Measurements from ENCODE around the gene SUPT7L.

SUPT7L gene

GRCh38 chr2:27705851-27706622, 42.6 kb upstream of the SUPT7L start (continued):
- TF ChIP-seq ZNF518A (tag by site-specific recombination; conservative IDR thresholded peaks at IDR 0.05; ENCODE audit: low read depth) (0 out of 2 replicates have a peak, but pooled peaks have one; percentile 6), REST (tag by site-specific recombination; IDR thresholded peaks at IDR 0.05) (peak; percentile 84), SP7 (tag by site-specific recombination; IDR thresholded peaks at IDR 0.05) (peak; percentile 87), ZNF530 (tag by site-specific recombination; IDR thresholded peaks at IDR 0.05; ENCODE audit: low read depth) (no peak), HOXD13 (CRISPR knock-in tag; IDR thresholded peaks at IDR 0.05; ENCODE audit: borderline replicate concordance) (no peak), ZNF768 (tag by site-specific recombination; IDR thresholded peaks at IDR 0.05) (0 out of 2 replicates have a peak, but pooled peaks have one; percentile 7), ZNF324 (tag by site-specific recombination; IDR thresholded peaks at IDR 0.05) (0 out of 2 replicates have a peak, but pooled peaks have one; percentile 57), ZNF391 (tag by site-specific recombination; IDR thresholded peaks at IDR 0.05; ENCODE audit: borderline replicate concordance, low read depth) (peak; percentile 40; the same call in 1 of the 2 replicates), BCL11A (tag by site-specific recombination; IDR thresholded peaks at IDR 0.05; ENCODE audit: low read depth) (peak; percentile 66; the same call in 1 of the 2 replicates), ZFHX2 (tag by site-specific recombination; conservative IDR thresholded peaks at IDR 0.05) (peak; percentile 28; the same call in 1 of the 2 replicates), ZXDB (tag by site-specific recombination; IDR thresholded peaks at IDR 0.05) (peak; percentile 76), KLF8 (tag by site-specific recombination; IDR thresholded peaks at IDR 0.05) (peak; percentile 67; the same call in 1 of the 2 replicates), ZBTB17 (tag by site-specific recombination; IDR thresholded peaks at IDR 0.05) (peak; percentile 97), SCRT2 (tag by site-specific recombination; IDR thresholded peaks at IDR 0.05) (peak; percentile 60), ZNF707 (tag by site-specific recombination; IDR thresholded peaks at IDR 0.05) (no peak), BCL6B (tag by site-specific recombination; IDR thresholded peaks at IDR 0.05) (0 out of 2 replicates have a peak, but pooled peaks have one; percentile 23), ZNF558 (tag by site-specific recombination; IDR thresholded peaks at IDR 0.05) (peak; percentile 59; the same call in 1 of the 2 replicates), ZNF10 (tag by site-specific recombination; IDR thresholded peaks at IDR 0.05) (no peak), SP3 (tag by site-specific recombination; IDR thresholded peaks at IDR 0.05) (peak; percentile 64), PRDM10 (tag by site-specific recombination; IDR thresholded peaks at IDR 0.05) (peak; percentile 80), ZNF274 (IDR thresholded peaks at IDR 0.05; ENCODE audit: low read length) (no peak), ZNF274 (tag by site-specific recombination; IDR thresholded peaks at IDR 0.05; ENCODE audit: borderline replicate concordance) (no peak), ZNF660 (tag by site-specific recombination; IDR thresholded peaks at IDR 0.05) (no peak; the same call in 1 of the 2 replicates), INSM2 (tag by site-specific recombination; IDR thresholded peaks at IDR 0.05) (peak; percentile 81)

Data from HEK293 (cell line).